ENCODE results near the gene EPHA5. TPM values are rescaled to one million over a fixed set of nuclear protein-coding genes. Genes with fewer than 3 reads are reported as not detected.

The EPHA5 gene
- total RNA-seq, 1 experiment from 2014 or later: not detected

- no peaks in the 10 kb centered on the region for H3K27me3 Mint-ChIP-seq (ENCODE audit: low read depth)
- TF ChIP-seq CTCF (conservative IDR thresholded peaks at IDR 0.05): no peak
- no peaks in the 10 kb centered on the region for H3K23me2 ChIP-seq (ENCODE audit: insufficient read length, low read depth, low read length, poor library complexity, severe bottlenecking)
Measured at GRCh38 chr4:65658117-65658516, 12.2 kb downstream of the EPHA5 start.

More at GRCh38 chr4:65658117-65658516, 12.2 kb downstream of the EPHA5 start:
- H4K20me1 ChIP-seq (ENCODE audit: control insufficient read depth, insufficient read depth, insufficient read length): no peaks in the 10 kb centered on the region
- H3K79me2 ChIP-seq (ENCODE audit: insufficient read depth, low read length): no peaks in the 10 kb centered on the region
- no peak overlapping the region for H4K91ac ChIP-seq (ENCODE audit: insufficient read length, low read depth, low read length)
- no peak overlapping the region for H3K4me2 ChIP-seq (ENCODE audit: insufficient read depth, insufficient read length, low read length)
- no peak overlapping the region for H2AFZ ChIP-seq (ENCODE audit: low read length)
- H2BK12ac ChIP-seq (ENCODE audit: insufficient read length, low read depth, low read length): no peak overlapping the region
- no peak overlapping the region for H3K27ac ChIP-seq (ENCODE audit: insufficient read length, low read depth, low read length)
- peaks cover 39 to 54% of the 10 kb centered on the region in 2 experiments for H3K4me1 Mint-ChIP-seq
- no peak overlapping the region for H3K14ac ChIP-seq (ENCODE audit: insufficient read depth, low read length)
- H3K4ac ChIP-seq (ENCODE audit: low read depth, low read length): no peak overlapping the region
- no peak overlapping the region for H3K18ac ChIP-seq (ENCODE audit: insufficient read length, low read depth, low read length)
- no peak for DNase-seq
- no peak overlapping the region for H4K5ac ChIP-seq (ENCODE audit: insufficient read length, low read depth, low read length)
- no peaks in the 10 kb centered on the region for H3K27me3 ChIP-seq (ENCODE audit: insufficient read depth, low read length)
- no peak overlapping the region for H3K9ac ChIP-seq (ENCODE audit: extremely low read depth, insufficient read length, low read length)
- H3K56ac ChIP-seq (ENCODE audit: insufficient read length, low read depth, low read length): no peak overlapping the region
- H2AK5ac ChIP-seq (ENCODE audit: insufficient read length, low read length): no peak overlapping the region
- H3K36me3 Mint-ChIP-seq (ENCODE audit: insufficient read depth in 1 of 3, low read depth in 3 of 3): no peaks in the 10 kb centered on the region
- H3K79me1 ChIP-seq (ENCODE audit: insufficient read depth, low read depth, low read length, poor library complexity, severe bottlenecking): no peaks in the 10 kb centered on the region
- H3K4me1 ChIP-seq (ENCODE audit: insufficient read depth, low read length): peaks cover 4% of the 10 kb centered on the region; the same call in 1 of the 2 replicates
- H2BK5ac ChIP-seq (ENCODE audit: insufficient read length, low read length): no peak overlapping the region
- peak overlapping the region in 2 of 3 experiments; percentile 28 to 76; a peak in 4 of 7 replicates for H3K27ac Mint-ChIP-seq
- no peak overlapping the region for H3K4me3 Mint-ChIP-seq
- H3K9me3 Mint-ChIP-seq: no peaks in the 10 kb centered on the region
- no peak overlapping the region for H3K23ac ChIP-seq (ENCODE audit: insufficient read length, low read depth, low read length)
- no peaks in the 10 kb centered on the region for H3K9me3 ChIP-seq (ENCODE audit: control insufficient read depth, low read depth, low read length)
- no peak overlapping the region for H4K8ac ChIP-seq (replicated peaks; ENCODE audit: insufficient read length, low read depth, low read length)
- no peak overlapping the region for H3T11ph ChIP-seq (ENCODE audit: low read length)
- no peak overlapping the region for H2BK120ac ChIP-seq (ENCODE audit: low read depth, low read length, poor library complexity, severe bottlenecking)
- WGBS (ENCODE audit: extremely low coverage, insufficient read length, low lambda C conversion rate): no CpG with 5 or more reads among the region's 1 CpG
- no peak overlapping the region for H2BK15ac ChIP-seq (ENCODE audit: low read depth, low read length)
- no peak overlapping the region for H2BK20ac ChIP-seq (ENCODE audit: low read depth, low read length, poor library complexity, severe bottlenecking)
